Vagina (tissue), 2 donors: ENCODE measurements around the gene PLEKHA6.

Experiments
- POLR2A ChIP-seq, 2 donors: fragments of 450-650 bp; IDR thresholded peaks; one replicate each; pipeline ENCODE4 v1.6.1; 2017; ENCODE audit warnings: antibody characterized with exemption in 2 of 2, mild to moderate bottlenecking in 2 of 2, moderate library complexity in 2 of 2
- POLR2AphosphoS5 ChIP-seq, 2 donors: sonication (generic); formaldehyde crosslinking; IDR thresholded peaks; one replicate each; pipeline ENCODE4 v1.9.0; 2017; ENCODE audit warnings: antibody characterized with exemption in 2 of 2, mild to moderate bottlenecking in 2 of 2, low read depth in 1 of 2; ENCODE audit not compliant: insufficient read depth in 1 of 2

DNA sequence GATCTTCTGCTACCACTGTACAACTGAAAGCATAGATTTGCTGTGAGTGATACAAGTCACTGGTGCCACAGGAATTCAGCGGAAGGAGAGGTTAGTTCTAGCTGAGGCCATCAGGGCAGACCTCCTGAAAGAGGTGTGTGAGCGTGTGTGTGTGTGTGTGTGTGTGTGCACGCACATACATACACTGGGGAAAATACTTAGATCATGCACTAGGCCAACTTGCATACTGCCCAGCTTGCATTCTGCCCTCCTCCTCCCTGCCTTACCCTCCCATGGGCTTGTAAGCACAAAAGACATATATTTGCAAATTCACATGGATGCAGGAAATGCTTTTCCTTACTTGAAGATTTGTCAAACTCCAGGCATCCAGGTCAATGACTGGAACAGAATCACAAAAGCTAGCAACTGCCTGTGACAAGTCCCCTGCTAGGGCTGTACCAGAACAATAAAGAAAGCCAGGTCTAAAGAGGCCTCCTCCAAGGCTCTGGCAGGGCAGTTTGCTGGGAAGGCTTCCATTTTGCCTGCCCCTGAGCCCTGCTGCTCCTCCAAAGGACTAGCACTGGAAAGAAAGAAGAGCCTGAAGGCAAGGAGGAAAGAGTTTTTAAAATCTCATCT lies 23.2 kb downstream of the PLEKHA6 start:
- TF ChIP-seq POLR2AphosphoS5 (IDR thresholded peaks at IDR 0.05; ENCODE audit: insufficient read depth in 1 of 2, low read depth in 1 of 2) (no peak), POLR2A (IDR thresholded peaks at IDR 0.05) (no peak)
